Fibroblast of peridontal ligament (primary cell): ENCODE data around the gene ZNF629.
A peak's percentile ranks its signal among the peaks of the same experiment; 100 is the strongest.

Source experiments
- DNase-seq: peaks from one replicate; pipeline ENCODE4 v3.0.0-alpha.2; 2010; ENCODE audit errors: extremely low read depth

The ZNF629 gene

DNA sequence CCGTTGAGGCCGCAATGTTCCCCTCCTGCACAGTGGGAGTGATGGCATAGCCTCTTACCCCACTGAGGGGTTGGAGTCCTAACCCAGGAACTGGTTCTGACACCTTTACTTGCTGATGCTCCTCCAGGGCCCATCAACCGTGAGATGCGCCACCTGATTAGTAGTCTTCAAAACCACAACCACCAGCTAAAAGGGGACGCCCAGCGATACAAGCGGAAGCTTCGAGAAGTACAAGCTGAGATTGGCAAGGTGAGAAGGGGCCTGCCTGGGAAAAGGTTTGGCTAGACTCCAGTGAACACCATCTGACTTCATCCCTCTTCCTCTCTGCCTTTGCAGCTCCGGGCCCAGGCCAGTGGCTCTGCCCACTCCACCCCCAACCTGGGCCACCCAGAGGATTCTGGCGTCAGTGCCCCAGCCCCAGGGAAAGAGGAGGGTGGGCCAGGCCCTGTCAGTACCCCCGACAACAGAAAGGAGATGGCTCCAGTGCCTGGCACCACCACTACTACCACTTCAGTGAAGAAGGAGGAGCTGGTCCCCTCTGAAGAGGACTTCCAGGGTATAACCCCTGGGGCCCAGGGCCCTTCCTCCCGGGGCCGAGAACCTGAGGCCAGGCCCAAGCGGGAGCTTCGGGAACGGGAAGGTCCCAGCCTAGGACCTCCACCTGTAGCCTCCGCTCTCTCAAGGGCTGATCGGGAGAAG is 19.1 kb downstream of the ZNF629 start:
- no peak for DNase-seq

DNA sequence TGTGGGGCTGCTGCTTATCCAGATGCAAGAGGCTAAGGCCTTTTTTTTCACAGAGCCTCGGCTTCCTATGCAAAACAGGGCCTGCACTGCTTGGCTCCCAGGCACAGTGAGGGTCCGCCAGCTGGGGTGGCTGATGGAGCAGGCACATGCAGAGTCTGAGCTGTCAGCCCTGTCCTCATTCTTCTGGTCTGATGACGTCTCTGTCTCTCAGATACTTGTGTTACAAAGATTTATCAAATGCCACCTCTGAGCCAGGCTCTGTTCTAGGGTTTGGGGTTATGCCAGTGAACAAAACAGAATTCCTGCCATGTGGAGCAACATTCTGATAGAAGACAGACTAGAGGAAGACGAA is 20.1 kb downstream of the ZNF629 start:
- DNase-seq: no peak

GRCh38 chr16:30766206-30766932 is 20.6 kb downstream of the ZNF629 start:
- DNase-seq: no peak

DNA sequence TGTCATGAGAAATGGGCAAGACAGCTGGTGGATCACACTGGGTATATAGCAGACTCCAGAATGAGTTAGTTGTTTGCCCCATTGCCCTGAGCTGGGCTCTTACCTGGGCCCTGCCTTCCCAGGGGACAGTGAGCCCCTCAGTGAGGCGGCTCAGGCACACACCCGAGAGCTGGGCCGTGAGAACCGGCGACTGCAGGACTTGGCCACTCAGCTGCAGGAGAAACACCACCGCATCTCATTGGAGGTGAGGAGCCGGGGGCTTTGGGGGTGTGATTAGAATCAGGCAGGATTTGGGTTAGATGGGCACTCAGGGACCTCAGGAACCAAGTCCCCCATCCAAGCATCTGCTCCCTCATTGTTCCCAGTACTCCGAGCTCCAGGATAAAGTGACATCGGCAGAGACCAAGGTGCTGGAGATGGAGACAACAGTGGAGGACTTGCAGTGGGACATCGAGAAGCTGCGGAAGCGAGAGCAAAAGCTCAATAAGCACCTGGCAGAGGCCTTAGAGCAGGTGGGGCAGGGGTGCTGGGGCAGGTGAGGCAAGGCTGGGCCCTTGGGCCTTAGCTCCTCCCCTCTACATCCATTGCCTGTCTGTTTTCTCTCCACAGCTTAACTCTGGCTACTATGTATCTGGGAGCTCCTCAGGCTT is 22.1 kb downstream of the ZNF629 start:
- DNase-seq: no peak

GRCh38 chr16:30764086-30764485 is 22.9 kb downstream of the ZNF629 start:
- DNase-seq: no peak

DNA sequence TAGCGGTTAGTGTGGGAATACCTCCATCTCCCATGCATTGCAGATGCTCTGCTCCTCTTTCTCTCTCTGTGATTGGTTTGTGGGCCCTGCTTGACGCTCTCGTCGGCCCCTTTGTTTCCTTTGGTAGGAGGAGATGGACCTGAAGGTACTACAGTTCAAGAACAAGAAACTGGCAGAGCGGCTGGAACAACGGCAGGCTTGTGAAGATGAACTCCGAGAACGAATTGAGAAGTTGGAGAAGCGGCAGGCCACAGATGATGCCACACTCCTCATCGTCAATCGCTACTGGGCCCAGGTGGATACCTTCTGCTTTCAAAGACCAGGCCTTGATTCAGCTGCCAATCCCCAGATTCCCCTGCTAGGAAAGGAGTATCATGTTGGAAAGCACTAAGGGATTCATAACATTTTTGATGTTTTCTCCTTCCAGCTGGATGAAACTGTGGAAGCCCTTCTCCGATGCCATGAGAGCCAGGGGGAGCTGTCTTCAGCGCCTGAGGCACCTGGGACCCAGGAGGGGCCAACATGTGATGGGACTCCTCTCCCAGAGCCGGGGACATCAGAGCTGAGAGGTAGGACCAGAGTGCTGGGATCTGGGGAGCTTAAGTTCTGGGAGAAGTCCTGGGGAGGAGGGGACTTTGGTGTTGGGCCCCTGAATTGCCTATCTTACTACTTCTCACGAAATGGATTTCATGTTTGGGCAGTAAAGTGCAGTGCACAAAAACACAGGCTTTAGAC is 23.8 kb downstream of the ZNF629 start:
- DNase-seq: no peak

- peak; percentile 98 for DNase-seq
Observed at GRCh38 chr16:30761928-30762902, 24.8 kb downstream of the ZNF629 start, which contains the start of the genes CFAP119 and RNF40. CFAP119 (minus strand) TSS chr16:30762062; CDS start chr16:30761748, 314 bp downstream. RNF40 (plus strand) TSS chr16:30762322; CDS start chr16:30762546, 224 bp downstream.

DNA sequence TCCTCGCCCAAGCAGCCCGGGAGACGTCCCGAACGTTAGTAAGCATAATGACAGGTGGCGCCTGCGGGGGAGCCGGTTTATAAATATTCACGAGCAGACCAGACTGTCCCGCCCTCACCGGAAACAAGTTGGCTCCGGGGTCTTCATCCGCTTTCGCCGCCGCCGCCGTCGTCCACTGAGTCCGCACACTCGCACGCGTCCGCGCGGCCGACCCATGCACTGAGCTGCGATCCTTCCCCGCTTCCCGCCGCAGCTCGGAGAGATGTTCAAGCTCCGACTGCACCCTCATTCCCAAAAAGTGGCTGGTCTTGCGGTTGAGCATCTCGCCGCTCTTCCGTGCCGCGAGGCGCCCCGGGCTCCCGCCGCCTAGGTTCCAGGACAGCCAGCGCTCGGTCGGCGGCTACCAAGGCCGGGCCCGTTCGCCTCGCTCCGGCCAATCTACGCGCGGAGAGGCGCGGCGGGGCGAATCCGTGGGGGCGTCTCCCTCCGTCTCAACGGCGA is 25.5 kb downstream of the ZNF629 start:
- DNase-seq: no peak

- DNase-seq: no peak
Observed at GRCh38 chr16:30760577-30761426, 26.2 kb downstream of the ZNF629 start.

- no peak for DNase-seq
Observed at GRCh38 chr16:30760001-30760559, 26.9 kb downstream of the ZNF629 start.

GRCh38 chr16:30758988-30759491 is 28.0 kb downstream of the ZNF629 start:
- DNase-seq: no peak

DNA sequence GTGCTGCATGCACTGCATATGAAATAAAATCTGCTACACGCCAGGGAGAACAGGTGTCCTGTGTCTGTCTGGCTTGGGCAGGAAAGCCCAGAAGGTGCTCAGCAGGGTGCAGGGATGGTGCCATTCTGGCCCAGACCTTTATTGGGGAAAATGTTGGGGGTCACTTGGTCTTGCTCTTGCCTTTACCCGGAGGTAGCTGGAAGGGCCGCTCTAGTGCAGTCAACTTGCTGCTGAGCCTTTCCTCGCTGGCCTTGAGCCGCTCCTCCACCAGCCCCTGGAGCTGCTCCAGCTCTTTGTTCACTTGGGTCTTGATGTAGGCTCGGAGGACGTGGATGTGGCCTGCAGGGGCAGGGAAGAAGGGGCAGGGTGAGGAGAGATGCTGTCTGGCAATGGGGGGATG is 29.7 kb downstream of the ZNF629 start:
- DNase-seq: no peak

GRCh38 chr16:30756781-30757100 is 30.3 kb downstream of the ZNF629 start:
- DNase-seq: no peak

- no peak for DNase-seq
Observed at GRCh38 chr16:30755955-30756780, 30.8 kb downstream of the ZNF629 start.

DNA sequence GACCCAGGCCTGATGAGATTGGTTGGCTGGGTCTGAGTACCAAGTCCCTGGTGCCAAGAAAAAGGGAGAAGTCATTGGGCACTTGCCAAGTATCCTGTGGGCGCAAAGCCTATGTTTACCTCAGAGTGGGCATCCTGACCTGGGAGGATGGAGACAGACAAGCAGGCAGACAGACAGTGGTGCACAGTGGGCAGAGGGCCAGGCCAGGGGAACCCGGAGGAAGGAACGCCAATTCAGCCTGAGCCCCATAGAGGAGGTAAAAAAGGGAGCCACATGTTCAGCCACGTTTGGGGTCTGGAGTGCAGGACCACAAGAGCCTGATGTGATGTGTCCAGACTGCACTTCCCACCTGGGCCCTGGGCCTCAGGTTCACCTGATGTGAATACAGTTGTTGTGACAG is 33.4 kb downstream of the ZNF629 start:
- DNase-seq: no peak

- DNase-seq: no peak
Observed at GRCh38 chr16:30750876-30751465, 36.0 kb downstream of the ZNF629 start.

DNA sequence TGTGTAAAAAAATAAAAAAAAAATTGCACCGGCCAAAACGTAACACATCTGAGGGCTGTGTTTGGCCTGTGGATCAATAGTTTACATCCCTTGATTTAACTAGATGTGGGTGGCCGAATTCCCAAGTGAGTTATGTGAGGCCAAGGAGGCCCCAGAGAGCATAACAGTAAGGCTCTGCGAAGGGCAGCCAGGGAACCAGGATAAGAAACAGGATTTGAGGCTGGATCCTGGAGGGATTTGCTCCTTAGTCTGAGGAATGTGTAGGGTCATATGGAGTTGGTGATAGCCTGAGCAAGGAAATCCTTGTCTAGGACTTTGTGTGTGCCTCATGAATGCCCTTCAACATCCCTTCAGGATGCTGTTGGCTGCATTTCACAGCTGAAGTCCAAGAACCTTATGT is 36.8 kb downstream of the ZNF629 start:
- no peak for DNase-seq
